ENCODE measurements around the gene ART1. TPM values are rescaled to one million over a fixed set of nuclear protein-coding genes. Genes with fewer than 3 reads are reported as not detected.
A peak's percentile ranks its signal among the peaks of the same experiment; 100 is the strongest.
"Not testable (repeated sequence)": the region's sequence is repeated elsewhere in the genome, so short reads cannot be mapped to it uniquely, and the experiment has no call there.

Gene ART1, protein sequence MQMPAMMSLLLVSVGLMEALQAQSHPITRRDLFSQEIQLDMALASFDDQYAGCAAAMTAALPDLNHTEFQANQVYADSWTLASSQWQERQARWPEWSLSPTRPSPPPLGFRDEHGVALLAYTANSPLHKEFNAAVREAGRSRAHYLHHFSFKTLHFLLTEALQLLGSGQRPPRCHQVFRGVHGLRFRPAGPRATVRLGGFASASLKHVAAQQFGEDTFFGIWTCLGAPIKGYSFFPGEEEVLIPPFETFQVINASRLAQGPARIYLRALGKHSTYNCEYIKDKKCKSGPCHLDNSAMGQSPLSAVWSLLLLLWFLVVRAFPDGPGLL
- 1 to 10 TPM in 1 of 3 donors, not detected in 2; 1.8 TPM for total RNA-seq
- long read RNA-seq, donor 1: 0 reads
- long read RNA-seq, donor 2: 0 reads

DNA sequence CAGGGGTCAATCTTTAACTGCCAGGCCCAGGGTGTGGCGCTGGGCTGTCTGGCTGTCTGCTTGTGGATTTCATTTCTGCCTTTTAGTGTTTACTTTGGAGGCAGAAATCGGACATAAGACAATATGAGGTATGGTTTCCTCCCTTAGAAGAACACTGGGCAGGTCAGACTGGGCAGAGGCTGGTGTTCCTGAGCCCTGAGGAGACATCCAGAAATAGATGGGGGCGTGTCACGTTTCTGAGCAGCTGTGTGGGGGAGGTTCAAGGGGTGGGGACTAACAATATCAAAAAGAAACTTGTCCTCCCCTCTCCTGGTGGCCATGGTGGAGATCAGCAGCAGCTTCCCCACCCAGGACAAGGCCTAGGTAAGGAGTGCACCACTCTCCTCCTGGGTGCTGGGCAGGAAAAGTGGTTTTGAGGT lies at the start of gene ART1:
Gene ART1, plus strand, starts transcription at position 312 of the 419 bp plus-strand sequence. CDS start 14,086 bp downstream, outside the sequence.
- intact Hi-C loops (cut with DNase I, micrococcal nuclease): no loop called here
- Histone ChIP-seq H3K4me3 (no peak within 1 kb of the TSS), H3K36me3 (ENCODE audit: low read depth) (no peaks in the 10 kb centered on the region), H3K4me1 (ENCODE audit: low read depth) (peaks cover 12% of the 10 kb centered on the region), H3K9me3 (no peaks in the 10 kb centered on the region)
- TF ChIP-seq, protein P1, sequence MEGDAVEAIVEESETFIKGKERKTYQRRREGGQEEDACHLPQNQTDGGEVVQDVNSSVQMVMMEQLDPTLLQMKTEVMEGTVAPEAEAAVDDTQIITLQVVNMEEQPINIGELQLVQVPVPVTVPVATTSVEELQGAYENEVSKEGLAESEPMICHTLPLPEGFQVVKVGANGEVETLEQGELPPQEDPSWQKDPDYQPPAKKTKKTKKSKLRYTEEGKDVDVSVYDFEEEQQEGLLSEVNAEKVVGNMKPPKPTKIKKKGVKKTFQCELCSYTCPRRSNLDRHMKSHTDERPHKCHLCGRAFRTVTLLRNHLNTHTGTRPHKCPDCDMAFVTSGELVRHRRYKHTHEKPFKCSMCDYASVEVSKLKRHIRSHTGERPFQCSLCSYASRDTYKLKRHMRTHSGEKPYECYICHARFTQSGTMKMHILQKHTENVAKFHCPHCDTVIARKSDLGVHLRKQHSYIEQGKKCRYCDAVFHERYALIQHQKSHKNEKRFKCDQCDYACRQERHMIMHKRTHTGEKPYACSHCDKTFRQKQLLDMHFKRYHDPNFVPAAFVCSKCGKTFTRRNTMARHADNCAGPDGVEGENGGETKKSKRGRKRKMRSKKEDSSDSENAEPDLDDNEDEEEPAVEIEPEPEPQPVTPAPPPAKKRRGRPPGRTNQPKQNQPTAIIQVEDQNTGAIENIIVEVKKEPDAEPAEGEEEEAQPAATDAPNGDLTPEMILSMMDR (IDR thresholded peaks at IDR 0.05): no peak
- ATAC-seq: peak; percentile 47
- peak in 1 of 3 donors; percentile 22 for DNase-seq

DNA sequence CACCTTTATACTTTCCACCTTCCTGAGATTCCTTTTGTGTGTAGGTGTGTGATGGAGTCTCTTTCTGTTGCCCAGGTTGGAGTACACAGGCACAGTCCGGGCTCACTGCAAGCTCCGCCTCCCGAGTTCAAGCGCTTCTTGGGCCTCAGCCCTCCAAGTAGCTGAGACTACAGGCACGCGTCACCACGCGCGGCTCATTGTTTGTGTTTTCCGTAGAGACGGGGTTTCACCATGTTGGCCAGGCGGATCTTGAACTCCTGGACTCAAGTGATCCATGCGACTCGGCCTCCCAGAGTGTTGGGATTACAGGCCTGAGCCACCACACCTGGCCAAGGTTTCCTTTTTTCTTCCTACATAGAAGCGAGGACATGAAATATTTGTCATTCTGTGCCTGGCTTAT lies 47.2 kb upstream of the ART1 start:
- H3K36me3 ChIP-seq (ENCODE audit: low read depth); H3K9me3 ChIP-seq; DNase-seq; H3K4me3 ChIP-seq; intact Hi-C loops (cut with DNase I, micrococcal nuclease); H3K4me1 ChIP-seq (ENCODE audit: low read depth); ATAC-seq: not testable (repeated sequence)

DNA sequence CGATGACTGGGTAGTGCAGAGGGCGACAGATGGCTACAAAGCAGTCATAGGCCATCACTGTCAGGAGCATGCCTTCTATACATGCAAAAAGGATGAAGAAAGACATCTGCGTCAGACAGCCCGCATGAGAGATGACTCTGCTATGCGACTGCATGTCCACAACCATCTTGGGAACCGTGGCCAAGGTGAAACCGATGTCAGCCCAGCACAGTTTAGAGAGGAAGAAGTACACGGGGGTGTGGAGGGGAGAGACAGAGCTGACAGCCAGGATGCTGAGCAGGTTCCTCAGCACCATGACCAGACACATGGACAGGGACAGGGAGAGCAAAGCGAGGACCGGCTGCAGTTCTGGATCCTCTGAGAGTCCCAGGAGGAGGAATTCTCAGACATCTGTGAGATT lies 44.7 kb upstream of the ART1 start:
- DNase-seq; H3K36me3 ChIP-seq (ENCODE audit: low read depth); H3K4me3 ChIP-seq; H3K9me3 ChIP-seq; H3K4me1 ChIP-seq (ENCODE audit: low read depth); intact Hi-C loops (cut with DNase I, micrococcal nuclease); ATAC-seq: not testable (repeated sequence)

DNA sequence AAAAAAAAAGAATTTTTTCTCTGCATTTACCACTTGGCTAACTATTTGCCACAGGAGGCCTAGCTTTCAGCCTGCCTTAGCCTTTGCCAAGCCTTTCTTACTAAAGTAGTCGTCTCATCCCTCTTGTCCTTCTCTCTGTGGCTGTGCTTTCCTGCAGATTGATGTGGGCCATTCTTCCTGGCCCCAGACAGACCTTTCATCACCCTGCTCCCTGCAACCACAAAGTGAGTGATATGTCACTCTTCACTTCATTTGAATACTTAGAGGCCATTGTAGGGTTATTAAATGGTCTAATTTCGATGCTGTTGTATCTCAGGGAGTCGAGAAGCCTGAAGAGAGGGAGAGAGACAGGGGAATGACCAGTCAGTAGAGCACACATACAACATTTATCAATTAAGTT lies 40.8 kb upstream of the ART1 start:
- Histone ChIP-seq H3K36me3 (ENCODE audit: low read depth) (no peaks in the 10 kb centered on the region), H3K4me1 (ENCODE audit: low read depth) (no peaks in the 10 kb centered on the region), H3K4me3 (no peak overlapping the region), H3K9me3 (no peaks in the 10 kb centered on the region)
- intact Hi-C loops (cut with DNase I, micrococcal nuclease): no loop called here
- TF ChIP-seq, protein P1 (IDR thresholded peaks at IDR 0.05): no peak
- no peak for DNase-seq
- ATAC-seq: no peak

DNA sequence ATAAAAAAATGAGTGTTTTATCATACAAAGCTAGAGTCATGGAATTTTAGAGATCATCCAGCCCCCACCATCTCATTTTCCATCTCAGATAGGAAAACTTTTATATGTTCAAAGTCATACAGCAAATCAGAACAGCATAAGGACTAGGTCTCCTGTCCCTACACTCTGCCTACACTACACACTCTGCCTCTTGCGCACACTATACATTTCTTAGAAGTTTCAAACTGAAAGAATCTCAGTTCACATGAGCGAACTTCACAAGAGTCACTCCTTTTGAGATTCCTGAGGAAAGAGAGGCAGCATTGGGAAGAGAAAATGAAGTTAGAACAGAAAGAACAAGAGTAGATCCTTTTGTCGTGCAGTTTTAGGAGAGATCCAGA lies 39.7 kb upstream of the ART1 start:
- Histone ChIP-seq H3K36me3 (ENCODE audit: low read depth) (no peaks in the 10 kb centered on the region), H3K4me3 (no peak overlapping the region), H3K4me1 (ENCODE audit: low read depth) (no peaks in the 10 kb centered on the region), H3K9me3 (no peaks in the 10 kb centered on the region)
- TF ChIP-seq, protein P1 (IDR thresholded peaks at IDR 0.05): no peak
- intact Hi-C loops (cut with DNase I, micrococcal nuclease): no loop called here
- DNase-seq (no peak), ATAC-seq (no peak)

DNA sequence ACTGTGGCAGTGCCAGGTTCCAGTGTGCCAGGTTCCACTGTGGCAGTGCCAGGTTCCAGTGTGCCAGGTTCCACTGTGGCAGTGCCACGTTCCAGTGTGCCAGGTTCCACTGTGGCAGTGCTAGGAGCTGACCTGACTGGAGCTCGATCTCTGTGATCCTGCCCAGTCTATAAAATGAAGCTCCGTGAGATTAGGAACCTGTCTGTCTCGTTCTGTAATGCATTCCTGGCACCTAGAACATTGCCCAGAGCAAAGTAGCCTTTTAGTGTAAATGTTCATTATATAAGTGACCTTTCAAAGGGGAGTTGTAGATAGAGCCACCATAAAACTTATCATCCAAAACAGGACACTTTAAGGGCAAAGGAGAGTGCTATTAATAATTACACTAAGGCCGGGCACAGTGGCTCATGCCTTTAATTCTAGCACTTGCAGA lies 39.1 kb upstream of the ART1 start:
- Histone ChIP-seq H3K4me1 (ENCODE audit: low read depth) (no peaks in the 10 kb centered on the region), H3K36me3 (ENCODE audit: low read depth) (no peaks in the 10 kb centered on the region), H3K4me3 (no peak overlapping the region), H3K9me3 (no peaks in the 10 kb centered on the region)
- intact Hi-C loops (cut with DNase I, micrococcal nuclease): no loop called here
- ATAC-seq (peak; percentile 42), DNase-seq (peak in 1 of 3 donors; percentile 17)
- TF ChIP-seq, protein P1 (IDR thresholded peaks at IDR 0.05): no peak

Data from mucosa of descending colon (tissue), 3 donors.